HEK293T (cell line): ENCODE results near the gene PHC2.

Experiments used
- FOXA1 ChIP-seq: fragments of 450-650 bp; IDR thresholded peaks from 2 replicates; pipeline ENCODE4 v1.6.1; 2016; ENCODE audit warnings: mild to moderate bottlenecking
- SUZ12 ChIP-seq: fragments of 450-650 bp; IDR thresholded peaks from 2 replicates; pipeline ENCODE4 v1.6.1; 2016; ENCODE audit warnings: mild to moderate bottlenecking

GRCh38 chr1:33425900-33426299 lies 5.0 kb downstream of the PHC2 start:
- no peak for TF ChIP-seq SUZ12
- no peak for TF ChIP-seq FOXA1
